ENCODE measurements around the gene MSI2. TPM values are rescaled to one million over a fixed set of nuclear protein-coding genes. Genes with fewer than 3 reads are reported as not detected.
"Not testable (repeated sequence)": the region's sequence is repeated elsewhere in the genome, so short reads cannot be mapped to it uniquely, and the experiment has no call there.

MSI2 gene
- polyA plus RNA-seq, 4 donors: 85.9 to 104 (median 97.5) TPM

- DNase-seq (ENCODE audit: low read depth in 4 of 4, low spot score in 2 of 4): no peak
These were observed 364.3 kb downstream of the MSI2 start for GRCh38 chr17:57620576-57620975.

GRCh38 chr17:57621791-57622190 is 365.5 kb downstream of the MSI2 start:
- not testable (repeated sequence) for DNase-seq (ENCODE audit: low read depth in 4 of 4, low spot score in 2 of 4)

GRCh38 chr17:57622306-57622682 is 366.0 kb downstream of the MSI2 start:
- DNase-seq (ENCODE audit: low read depth in 4 of 4, low spot score in 2 of 4): no peak

DNA sequence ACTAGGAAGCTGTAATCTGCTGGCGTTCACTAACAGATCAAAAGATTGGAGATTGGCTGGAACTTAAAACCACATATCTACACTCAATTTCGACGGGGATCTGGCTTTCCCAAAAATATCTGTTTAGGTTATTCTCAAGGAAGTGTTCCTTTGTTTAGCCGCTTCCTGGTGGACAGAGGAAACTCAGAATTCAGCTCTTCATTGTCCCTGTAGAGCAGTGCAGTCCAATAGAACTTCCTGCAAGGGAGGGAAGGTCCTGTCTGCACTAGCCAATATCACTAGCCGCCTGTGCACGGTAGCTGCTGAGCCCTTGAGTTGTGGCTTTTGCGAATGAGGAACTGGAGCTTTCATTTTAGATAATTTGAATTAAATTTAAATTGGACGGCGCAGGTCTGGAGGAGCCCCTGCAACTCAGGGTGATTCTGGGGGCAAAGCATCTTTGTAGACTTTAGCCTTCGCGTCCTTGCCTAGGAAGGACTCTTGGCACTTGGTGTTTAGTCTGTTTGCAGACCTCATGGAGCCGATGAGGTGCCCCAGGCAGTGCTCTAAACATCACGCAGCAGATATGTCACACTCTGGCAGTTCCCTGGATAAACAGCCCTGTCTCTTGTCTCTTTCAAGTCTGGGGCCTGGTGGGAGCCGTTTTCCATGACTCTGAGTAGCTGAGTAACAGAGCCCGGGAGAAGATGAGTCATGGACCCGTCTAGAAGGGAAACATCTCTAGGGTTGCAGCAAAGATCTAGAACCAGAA is 366.5 kb downstream of the MSI2 start:
- DNase-seq (ENCODE audit: low read depth in 4 of 4, low spot score in 2 of 4): no peak

GRCh38 chr17:57623620-57624019 is 367.3 kb downstream of the MSI2 start:
- DNase-seq (ENCODE audit: low read depth in 4 of 4, low spot score in 2 of 4): no peak

GRCh38 chr17:57624386-57624785 is 368.1 kb downstream of the MSI2 start:
- peak in 1 of 4 donors; percentile 47 for DNase-seq (ENCODE audit: low read depth in 4 of 4, low spot score in 2 of 4)

GRCh38 chr17:57625511-57625910 is 369.2 kb downstream of the MSI2 start:
- DNase-seq (ENCODE audit: low read depth in 4 of 4, low spot score in 2 of 4): no peak

- DNase-seq (ENCODE audit: low read depth in 4 of 4, low spot score in 2 of 4): no peak
These were observed 369.6 kb downstream of the MSI2 start for GRCh38 chr17:57625957-57626356.

DNA sequence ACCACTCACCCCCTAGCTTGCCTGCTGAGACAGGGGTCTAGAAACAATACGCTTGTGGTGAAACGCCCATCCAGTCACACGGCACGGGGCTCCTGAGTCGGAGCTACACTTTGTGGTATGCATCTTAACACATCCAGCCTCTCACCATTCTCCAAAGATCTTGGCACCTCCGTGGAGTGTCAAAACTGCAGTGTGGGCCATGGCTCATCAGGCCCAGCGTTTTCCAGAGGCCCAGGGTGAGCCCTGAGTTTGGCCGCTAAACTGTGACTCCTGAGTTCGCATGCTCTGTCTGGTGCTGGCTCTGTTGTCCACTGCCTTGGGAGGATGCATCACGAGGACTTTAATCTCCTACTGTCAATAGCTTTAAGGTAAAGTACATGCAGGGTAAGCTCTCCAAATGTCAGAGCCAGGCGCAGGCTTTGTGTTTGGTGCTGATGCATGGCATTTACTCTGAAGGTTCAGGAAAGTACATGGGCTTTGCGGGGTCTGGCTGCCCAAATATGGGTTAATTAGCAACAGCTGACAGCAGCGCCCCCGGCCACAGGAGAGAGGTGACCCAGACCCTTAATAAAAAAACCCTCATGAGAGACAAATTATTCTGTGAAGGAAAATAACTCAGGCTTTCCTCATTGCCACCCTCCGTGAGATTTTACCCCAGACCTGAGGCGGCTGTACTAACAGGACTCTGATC is 370.3 kb downstream of the MSI2 start:
- no peak for DNase-seq (ENCODE audit: low read depth in 4 of 4, low spot score in 2 of 4)

DNA sequence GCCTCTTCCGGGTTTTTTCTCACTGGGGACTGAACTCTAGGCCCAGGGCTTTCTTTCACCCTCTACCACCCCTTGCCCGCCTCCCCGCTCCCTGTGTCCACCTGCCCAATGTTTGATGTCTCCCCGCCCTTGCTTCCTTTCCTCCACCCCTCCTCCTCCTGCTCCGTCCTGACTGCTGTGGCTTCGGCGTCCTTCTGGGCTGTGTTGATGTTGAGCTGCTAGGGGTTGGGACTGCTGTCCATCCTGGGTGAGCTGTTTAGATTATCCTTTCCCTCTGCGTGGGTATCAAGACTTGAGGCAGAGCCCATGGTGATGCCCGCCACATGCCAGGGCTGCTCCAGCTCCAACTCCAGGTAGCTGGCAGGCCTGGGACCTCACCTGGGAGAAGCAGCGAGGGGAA is 371.3 kb downstream of the MSI2 start:
- DNase-seq (ENCODE audit: low read depth in 4 of 4, low spot score in 2 of 4): no peak

- no peak for DNase-seq (ENCODE audit: low read depth in 4 of 4, low spot score in 2 of 4)
These were observed 372.1 kb downstream of the MSI2 start for GRCh38 chr17:57628421-57628820.

DNA sequence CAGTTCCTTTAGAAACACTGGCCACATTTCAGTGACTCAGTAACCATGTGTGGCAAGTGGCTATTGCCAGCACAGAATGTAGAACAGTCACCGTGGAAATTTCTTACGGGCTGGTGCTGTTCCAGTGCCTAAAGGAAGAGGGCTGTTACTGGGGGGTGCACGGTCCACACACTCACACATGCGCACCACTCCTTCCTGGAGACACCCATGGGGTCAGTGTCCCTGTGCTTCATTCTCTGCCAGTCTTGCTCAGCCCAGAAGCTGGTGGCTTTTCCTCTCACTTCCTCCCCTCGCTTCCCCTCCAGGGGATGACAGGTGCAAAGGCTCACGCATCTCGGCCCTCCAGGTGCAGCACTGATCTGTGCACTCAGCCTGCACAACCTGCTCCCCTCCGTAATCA is 373.1 kb downstream of the MSI2 start:
- no peak for DNase-seq (ENCODE audit: low read depth in 4 of 4, low spot score in 2 of 4)

DNA sequence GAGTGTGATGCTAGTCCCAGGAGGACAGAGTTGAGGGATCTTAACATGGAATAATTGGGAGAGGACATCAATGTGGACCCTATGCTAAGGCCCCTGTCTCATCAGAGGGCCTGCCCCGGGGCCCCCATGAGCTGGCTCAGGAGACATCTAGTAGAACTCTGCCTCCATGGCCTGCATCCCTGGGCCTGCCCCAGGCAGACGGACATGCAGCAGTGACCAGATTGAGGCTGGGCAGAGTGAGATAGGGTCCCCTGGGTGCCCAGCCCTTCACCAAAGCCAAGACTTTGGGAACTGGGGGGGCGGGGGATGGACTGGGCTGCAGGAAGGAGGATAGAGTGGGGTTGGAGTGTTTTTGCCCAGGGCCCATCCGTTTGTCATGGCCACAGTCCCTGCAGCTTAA is 373.6 kb downstream of the MSI2 start:
- DNase-seq (ENCODE audit: low read depth in 4 of 4, low spot score in 2 of 4): no peak

DNA sequence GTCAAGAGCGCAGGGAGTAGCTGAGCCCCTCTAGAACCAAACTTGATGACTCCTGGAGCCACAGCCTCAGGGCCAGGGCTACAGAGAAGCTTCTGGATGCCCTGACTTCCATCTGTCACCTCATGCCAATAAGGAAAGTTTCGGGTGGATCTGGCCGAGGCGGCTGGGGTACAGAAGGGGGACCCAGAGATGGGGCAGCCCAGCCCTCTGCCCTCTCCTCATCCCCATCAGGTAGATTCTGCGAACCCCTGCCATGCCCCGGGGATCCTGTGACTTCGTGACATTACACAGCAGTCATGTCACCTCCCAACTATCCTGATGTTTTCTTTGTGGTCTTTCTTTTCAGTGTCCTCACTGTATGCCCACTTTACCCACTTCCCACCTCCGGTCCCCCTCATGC is 374.4 kb downstream of the MSI2 start:
- no peak for DNase-seq (ENCODE audit: low read depth in 4 of 4, low spot score in 2 of 4)

GRCh38 chr17:57631871-57632270 is 375.5 kb downstream of the MSI2 start:
- DNase-seq (ENCODE audit: low read depth in 4 of 4, low spot score in 2 of 4): no peak

- DNase-seq (ENCODE audit: low read depth in 4 of 4, low spot score in 2 of 4): no peak
These were observed 376.0 kb downstream of the MSI2 start for GRCh38 chr17:57632294-57632693.

- no peak for DNase-seq (ENCODE audit: low read depth in 4 of 4, low spot score in 2 of 4)
These were observed 376.9 kb downstream of the MSI2 start for GRCh38 chr17:57633236-57633635.

GRCh38 chr17:57634713-57635465 is 378.6 kb downstream of the MSI2 start:
- no peak for DNase-seq (ENCODE audit: low read depth in 4 of 4, low spot score in 2 of 4)

DNA sequence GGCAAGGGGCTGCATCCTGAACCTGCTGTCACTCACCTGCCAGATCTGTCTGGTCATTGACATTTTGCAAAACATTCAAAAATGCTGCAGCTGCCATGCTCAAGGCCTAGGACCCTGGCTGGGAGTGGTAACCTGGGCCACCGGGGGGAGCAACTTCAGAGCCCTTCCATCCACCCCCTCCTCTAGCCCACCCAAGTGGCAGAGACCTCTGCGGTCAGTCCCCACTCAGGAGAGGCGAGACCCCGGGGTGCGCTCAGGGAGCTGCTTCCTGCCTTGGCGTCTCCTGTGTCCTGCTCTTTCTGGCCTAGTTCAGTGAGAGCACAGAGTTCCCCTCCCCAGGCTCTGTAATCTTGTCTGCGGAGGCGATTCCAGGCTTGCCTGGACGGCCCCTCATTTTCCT is 380.0 kb downstream of the MSI2 start:
- DNase-seq (ENCODE audit: low read depth in 4 of 4, low spot score in 2 of 4): no peak

DNA sequence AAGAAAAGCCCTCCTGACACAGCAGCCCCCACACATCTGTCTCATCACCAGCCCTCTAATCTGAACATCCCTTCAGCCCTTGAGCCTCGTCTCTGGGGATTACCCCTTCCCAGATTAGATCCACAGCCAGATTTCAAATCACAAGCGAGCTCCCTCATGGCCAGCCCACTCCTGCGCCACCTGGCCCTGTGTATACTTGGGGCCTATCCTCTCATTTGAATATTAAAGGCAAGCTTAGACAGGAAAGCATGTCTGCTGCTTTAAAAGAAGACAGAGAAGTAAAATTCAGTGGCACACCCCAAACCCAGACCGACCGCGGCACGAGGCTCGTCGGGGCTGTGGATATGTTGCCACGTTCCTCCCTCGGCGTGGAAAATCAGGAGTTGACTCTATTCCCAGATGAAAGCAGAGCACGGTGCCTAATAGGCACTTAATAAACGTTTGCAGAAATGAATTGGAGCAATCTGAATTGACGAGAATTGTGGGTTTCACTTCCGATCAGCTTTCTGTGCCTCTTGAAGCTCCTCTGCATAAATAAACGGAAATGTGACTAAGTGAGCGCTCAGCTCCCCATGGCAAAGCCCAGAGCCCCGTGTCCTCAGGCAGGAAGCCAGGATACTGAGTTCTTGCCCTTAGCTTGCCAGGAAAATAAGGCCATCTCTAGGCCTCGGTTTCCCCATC is 380.8 kb downstream of the MSI2 start:
- DNase-seq (ENCODE audit: low read depth in 4 of 4, low spot score in 2 of 4): no peak

- DNase-seq (ENCODE audit: low read depth in 4 of 4, low spot score in 2 of 4): no peak
These were observed 381.3 kb downstream of the MSI2 start for GRCh38 chr17:57637666-57638010.

Data from left renal cortex interstitium (tissue), 4 donors.